Neural cell (in vitro differentiated cells): ENCODE data around the gene ROBO1.

Source experiments
- CTCF ChIP-seq: fragments of 450-650 bp; IDR thresholded peaks from 2 replicates; pipeline ENCODE4 v1.5.1; 2014; ENCODE audit warnings: antibody characterized with exemption, mild to moderate bottlenecking, moderate library complexity; ENCODE audit not compliant: poor library complexity, severe bottlenecking
- EP300 ChIP-seq: fragments of 450-650 bp; conservative IDR thresholded peaks from 2 replicates; pipeline ENCODE4 v1.6.1; 2014; ENCODE audit warnings: antibody characterized with exemption, mild to moderate bottlenecking, moderate library complexity; ENCODE audit not compliant: poor library complexity, severe bottlenecking
- EZH2 ChIP-seq: fragments of 200-600, 300-800 bp; shearing (Covaris generic), sonication (generic); IDR thresholded peaks from 2 replicates; pipeline ENCODE4 v1.6.1; 2014; ENCODE audit warnings: antibody characterized with exemption, low read length, borderline replicate concordance, mild to moderate bottlenecking; ENCODE audit not compliant: insufficient read depth, poor library complexity, severe bottlenecking
- MXI1 ChIP-seq: fragments of 450-650 bp; conservative IDR thresholded peaks from 2 replicates; pipeline ENCODE4 v1.6.1; 2014; ENCODE audit warnings: antibody characterized with exemption, mild to moderate bottlenecking; ENCODE audit not compliant: poor library complexity, severe bottlenecking
- POLR2AphosphoS5 ChIP-seq: IDR thresholded peaks from 2 replicates; pipeline ENCODE4 v1.6.1; 2012
- RAD21 ChIP-seq: fragments of 450-650 bp; conservative IDR thresholded peaks from 2 replicates; pipeline ENCODE4 v1.6.1; 2014; ENCODE audit warnings: antibody characterized with exemption, mild to moderate bottlenecking, moderate library complexity
- SMC3 ChIP-seq: fragments of 450-650 bp; conservative IDR thresholded peaks from 2 replicates; pipeline ENCODE4 v1.6.1; 2014; ENCODE audit warnings: antibody characterized with exemption, mild to moderate bottlenecking, moderate library complexity; ENCODE audit not compliant: poor library complexity
- TAF1 ChIP-seq: IDR thresholded peaks from 2 replicates; pipeline ENCODE4 v1.6.1; 2012; ENCODE audit warnings: low read depth
- TF ChIP-seq, protein P1 (sequence below): IDR thresholded peaks from 2 replicates; pipeline ENCODE4 v1.6.1; 2012; ENCODE audit warnings: borderline replicate concordance

DNA sequence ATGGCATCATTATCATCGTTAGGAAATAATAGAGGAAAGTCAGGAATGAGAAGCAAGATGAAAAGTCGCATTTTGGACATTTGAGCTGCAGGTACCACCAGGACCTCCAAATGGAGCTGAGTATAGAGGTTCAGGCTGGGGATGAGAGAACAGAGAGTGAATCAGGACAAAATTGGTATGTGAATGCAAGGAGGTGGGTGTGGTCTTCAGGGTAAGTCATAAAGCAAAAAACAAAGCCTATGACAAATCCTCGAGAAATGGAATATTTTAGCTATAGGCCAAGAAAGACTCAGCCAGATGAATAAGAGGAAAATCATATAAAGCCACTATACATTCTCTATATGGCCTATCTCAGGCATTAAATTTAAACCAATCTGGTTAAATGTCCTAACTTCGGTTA lies 841.3 kb downstream of the ROBO1 start:
- no peak for TF ChIP-seq CTCF
- no peak for TF ChIP-seq TAF1
- no peak for TF ChIP-seq EZH2
- TF ChIP-seq, protein P1, sequence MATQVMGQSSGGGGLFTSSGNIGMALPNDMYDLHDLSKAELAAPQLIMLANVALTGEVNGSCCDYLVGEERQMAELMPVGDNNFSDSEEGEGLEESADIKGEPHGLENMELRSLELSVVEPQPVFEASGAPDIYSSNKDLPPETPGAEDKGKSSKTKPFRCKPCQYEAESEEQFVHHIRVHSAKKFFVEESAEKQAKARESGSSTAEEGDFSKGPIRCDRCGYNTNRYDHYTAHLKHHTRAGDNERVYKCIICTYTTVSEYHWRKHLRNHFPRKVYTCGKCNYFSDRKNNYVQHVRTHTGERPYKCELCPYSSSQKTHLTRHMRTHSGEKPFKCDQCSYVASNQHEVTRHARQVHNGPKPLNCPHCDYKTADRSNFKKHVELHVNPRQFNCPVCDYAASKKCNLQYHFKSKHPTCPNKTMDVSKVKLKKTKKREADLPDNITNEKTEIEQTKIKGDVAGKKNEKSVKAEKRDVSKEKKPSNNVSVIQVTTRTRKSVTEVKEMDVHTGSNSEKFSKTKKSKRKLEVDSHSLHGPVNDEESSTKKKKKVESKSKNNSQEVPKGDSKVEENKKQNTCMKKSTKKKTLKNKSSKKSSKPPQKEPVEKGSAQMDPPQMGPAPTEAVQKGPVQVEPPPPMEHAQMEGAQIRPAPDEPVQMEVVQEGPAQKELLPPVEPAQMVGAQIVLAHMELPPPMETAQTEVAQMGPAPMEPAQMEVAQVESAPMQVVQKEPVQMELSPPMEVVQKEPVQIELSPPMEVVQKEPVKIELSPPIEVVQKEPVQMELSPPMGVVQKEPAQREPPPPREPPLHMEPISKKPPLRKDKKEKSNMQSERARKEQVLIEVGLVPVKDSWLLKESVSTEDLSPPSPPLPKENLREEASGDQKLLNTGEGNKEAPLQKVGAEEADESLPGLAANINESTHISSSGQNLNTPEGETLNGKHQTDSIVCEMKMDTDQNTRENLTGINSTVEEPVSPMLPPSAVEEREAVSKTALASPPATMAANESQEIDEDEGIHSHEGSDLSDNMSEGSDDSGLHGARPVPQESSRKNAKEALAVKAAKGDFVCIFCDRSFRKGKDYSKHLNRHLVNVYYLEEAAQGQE, result no peak
- no peak for TF ChIP-seq EP300
- no peak for TF ChIP-seq POLR2AphosphoS5
- no peak for TF ChIP-seq RAD21
- TF ChIP-seq MXI1, result no peak
- no peak for TF ChIP-seq SMC3
